Type B pancreatic cell (in vitro differentiated cells): ENCODE data around the gene BRMS1. TPM values are rescaled to one million over a fixed set of nuclear protein-coding genes. Genes with fewer than 3 reads are reported as not detected.

ENCODE experiments used
- DNase-seq: peaks from one replicate; pipeline ENCODE4 v3.0.0; 2021; ENCODE audit warnings: mixed read lengths; ENCODE audit not compliant: unreplicated experiment; ENCODE audit errors: extremely low spot score
- H3K27ac Mint-ChIP-seq: 2 replicates; pipeline ENCODE4 v1.8.0; 2021; ENCODE audit warnings: mild to moderate bottlenecking, mixed read lengths
- H3K27me3 Mint-ChIP-seq: 2 replicates; pipeline ENCODE4 v1.8.0; 2021; ENCODE audit warnings: mixed read lengths
- H3K36me3 Mint-ChIP-seq: 2 replicates; pipeline ENCODE4 v1.8.0; 2021; ENCODE audit warnings: mixed read lengths
- H3K4me1 Mint-ChIP-seq: one replicate; pipeline ENCODE4 v1.8.0; 2021; ENCODE audit warnings: mixed read lengths; ENCODE audit not compliant: unreplicated experiment
- H3K4me3 Mint-ChIP-seq: 2 replicates; pipeline ENCODE4 v1.8.0; 2021; ENCODE audit warnings: mild to moderate bottlenecking, mixed read lengths
- H3K9me3 Mint-ChIP-seq: 2 replicates; pipeline ENCODE4 v1.8.0; 2021; ENCODE audit warnings: mixed read lengths
- CTCF ChIP-seq: fragments of 200-600 bp; sonication (generic); conservative IDR thresholded peaks from 2 replicates; pipeline ENCODE4 v1.5.0; 2021; ENCODE audit warnings: antibody characterized with exemption, mild to moderate bottlenecking
- total RNA-seq: library from RNA; stranded (reverse); gene quantifications from 2 replicates; pipeline ENCODE4 v1.2.1, GENCODE V29; 2021; ENCODE audit warnings: low replicate concordance

BRMS1 gene
- total RNA-seq, 1 donor from 2014 or later: 35.1 TPM

- Mint-ChIP-seq H3K36me3 (peaks cover 11% of the 10 kb centered on the region), H3K9me3 (no peaks in the 10 kb centered on the region), H3K27me3 (no peaks in the 10 kb centered on the region), H3K4me3 (peak overlapping the region; percentile 49), H3K4me1 (peaks cover 10% of the 10 kb centered on the region), H3K27ac (peak overlapping the region; percentile 59)
- TF ChIP-seq CTCF: no peak
- DNase-seq: no peak
Measured at GRCh38 chr11:66367561-66368312, 22.8 kb upstream of the BRMS1 start.

GRCh38 chr11:66366844-66367477 is 22.1 kb upstream of the BRMS1 start:
- no peak for DNase-seq
- peaks cover 10% of the 10 kb centered on the region for H3K4me1 Mint-ChIP-seq
- no peak overlapping the region for H3K4me3 Mint-ChIP-seq
- H3K9me3 Mint-ChIP-seq: no peaks in the 10 kb centered on the region
- no peaks in the 10 kb centered on the region for H3K27me3 Mint-ChIP-seq
- H3K36me3 Mint-ChIP-seq: peaks cover 11% of the 10 kb centered on the region
- no peak overlapping the region for H3K27ac Mint-ChIP-seq
- no peak for TF ChIP-seq CTCF

DNA sequence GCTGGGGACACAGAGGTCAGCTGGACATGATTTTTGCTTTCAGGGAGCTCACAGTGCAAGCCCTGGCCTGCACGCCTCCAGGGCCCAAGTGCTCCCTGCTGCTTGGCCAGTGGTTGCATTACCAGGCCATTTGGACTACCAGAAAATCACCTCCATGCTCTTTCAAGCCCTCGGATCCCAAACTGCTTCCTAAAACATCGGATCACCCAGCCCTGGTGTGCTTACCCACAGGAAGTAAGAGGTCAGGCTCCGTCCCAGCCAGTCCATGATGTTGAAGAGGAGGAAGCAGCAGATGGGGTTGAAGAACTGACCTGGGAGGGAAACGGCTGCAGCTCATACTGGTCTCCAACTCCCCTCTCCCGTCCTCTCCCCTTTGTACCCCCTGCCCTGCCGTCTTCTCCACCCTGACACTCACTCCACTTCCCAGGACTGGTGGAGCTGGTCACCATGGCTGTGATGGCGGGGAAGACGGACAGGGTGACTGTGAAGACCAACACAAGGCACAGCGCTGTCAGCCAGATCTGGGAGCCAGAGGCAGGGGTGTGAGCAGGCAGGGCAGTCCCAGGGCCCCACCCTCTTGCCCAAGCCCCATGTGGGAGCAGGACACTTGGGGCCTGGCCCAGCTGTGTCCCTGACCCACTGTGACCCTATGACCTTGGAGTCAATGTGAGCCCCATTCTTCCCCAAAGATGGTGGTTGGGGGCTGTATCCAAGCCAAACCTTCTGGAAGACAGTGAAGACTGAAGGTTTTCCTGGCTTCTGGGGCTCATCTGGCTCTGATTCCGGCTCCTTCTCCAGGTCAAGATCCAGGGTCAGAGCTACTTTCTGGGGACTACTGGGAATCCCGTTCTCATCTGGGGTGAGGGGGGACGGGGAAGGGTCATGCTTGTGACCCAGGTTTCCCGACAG is 21.1 kb upstream of the BRMS1 start:
- H3K9me3 Mint-ChIP-seq: no peaks in the 10 kb centered on the region
- no peak overlapping the region for H3K4me3 Mint-ChIP-seq
- no peaks in the 10 kb centered on the region for H3K27me3 Mint-ChIP-seq
- peaks cover 10% of the 10 kb centered on the region for H3K4me1 Mint-ChIP-seq
- TF ChIP-seq CTCF: no peak
- H3K27ac Mint-ChIP-seq: no peak overlapping the region
- peaks cover 11% of the 10 kb centered on the region for H3K36me3 Mint-ChIP-seq
- no peak for DNase-seq

DNA sequence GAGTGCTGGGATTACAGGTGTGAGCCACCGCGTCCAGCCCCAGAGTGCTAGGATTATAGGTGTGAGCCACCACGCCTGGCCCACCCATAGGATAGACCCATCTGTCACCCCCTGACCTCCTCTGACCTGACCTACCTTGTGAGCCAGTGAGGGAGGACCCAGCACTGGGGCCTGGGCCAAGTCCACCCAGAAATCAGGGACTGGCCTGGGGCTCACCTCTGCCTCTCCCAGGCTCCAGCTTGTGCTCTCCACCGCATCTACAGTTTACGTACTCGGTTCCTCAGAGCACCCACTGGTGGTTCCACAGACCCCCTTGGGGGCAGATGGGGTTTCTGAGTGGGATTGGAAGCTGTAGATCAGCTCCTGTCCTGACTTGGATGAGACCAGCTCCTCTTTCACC is 20.3 kb upstream of the BRMS1 start:
- H3K27me3 Mint-ChIP-seq: no peaks in the 10 kb centered on the region
- peaks cover 7% of the 10 kb centered on the region for H3K4me1 Mint-ChIP-seq
- peaks cover 11% of the 10 kb centered on the region for H3K36me3 Mint-ChIP-seq
- no peak for DNase-seq
- no peak for TF ChIP-seq CTCF
- no peak overlapping the region for H3K4me3 Mint-ChIP-seq
- H3K9me3 Mint-ChIP-seq: no peaks in the 10 kb centered on the region
- no peak overlapping the region for H3K27ac Mint-ChIP-seq

DNA sequence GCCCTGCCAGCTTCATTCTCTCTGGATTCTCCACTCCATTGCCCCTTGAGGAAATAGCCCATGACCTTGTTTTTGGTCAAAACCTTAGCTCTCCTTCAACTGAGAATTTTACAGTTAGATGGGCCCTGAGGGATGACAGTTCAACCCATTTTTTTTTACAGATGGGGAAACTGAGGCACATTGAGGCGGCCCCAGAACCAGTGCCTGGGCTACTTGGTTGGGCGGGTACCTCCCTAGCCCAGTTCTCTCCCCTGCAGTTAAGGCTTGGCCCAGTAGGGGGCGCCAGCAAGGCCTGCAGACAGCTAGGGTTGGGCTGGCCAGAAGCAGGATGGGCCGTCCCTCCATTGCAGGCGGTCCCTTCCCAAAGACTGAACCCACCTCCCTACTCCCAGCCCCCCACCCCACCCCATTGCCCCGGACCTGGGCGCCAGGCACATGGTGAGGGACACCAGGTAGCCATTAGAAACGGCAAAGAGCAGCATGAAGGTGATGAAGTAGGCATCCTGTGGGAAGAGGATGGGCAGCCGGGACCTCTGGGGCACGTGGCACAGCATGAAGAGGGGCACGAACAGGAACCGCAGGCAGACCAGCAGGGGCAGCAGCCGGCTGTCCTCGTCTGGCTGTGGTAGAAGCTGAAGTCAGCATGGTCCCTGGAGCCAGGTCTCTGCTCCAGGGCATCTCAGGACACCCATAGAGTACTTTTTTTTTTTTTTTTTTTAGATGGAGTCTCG is 19.1 kb upstream of the BRMS1 start:
- no peak for DNase-seq
- H3K4me3 Mint-ChIP-seq: no peak overlapping the region
- H3K4me1 Mint-ChIP-seq: no peaks in the 10 kb centered on the region
- no peak overlapping the region for H3K27ac Mint-ChIP-seq
- H3K9me3 Mint-ChIP-seq: no peaks in the 10 kb centered on the region
- TF ChIP-seq CTCF: peak; percentile 90
- H3K27me3 Mint-ChIP-seq: no peaks in the 10 kb centered on the region
- H3K36me3 Mint-ChIP-seq: peaks cover 5% of the 10 kb centered on the region
